Peyer's patch (tissue), 4 donors: ENCODE measurements around the gene GPSM1.

ENCODE experiments used
- CTCF ChIP-seq, 6 experiments: fragments of 450-650 bp in 4 of 6; fragments of 200-600 bp in 2 of 6; sonication (generic) in 1 of 6; IDR thresholded peaks; one replicate each; pipeline ENCODE4 v1.5.1; 2017 to 2019; ENCODE audit warnings: antibody characterized with exemption in 6 of 6, mild to moderate bottlenecking in 3 of 6, moderate library complexity in 1 of 6
- POLR2A ChIP-seq, 2 donors: fragments of 450-650 bp; IDR thresholded peaks; one replicate each; pipeline ENCODE4 v1.5.1; 2017; ENCODE audit warnings: antibody characterized with exemption in 2 of 2, mild to moderate bottlenecking in 2 of 2, moderate library complexity in 2 of 2

GRCh38 chr9:136362450-136362784 lies 35.1 kb downstream of the GPSM1 start:
- TF ChIP-seq CTCF (IDR thresholded peaks at IDR 0.05) (no peak), POLR2A (IDR thresholded peaks at IDR 0.05) (no peak)
